GM18861 (cell line): Measurements from ENCODE around the gene ZSCAN2.

Experiments
- ATAC-seq: cut with Tn5 transposase; IDR thresholded peaks from one replicate; pipeline ENCODE4 v1.9.1; 2021; ENCODE audit not compliant: unreplicated experiment

Gene ZSCAN2

GRCh38 chr15:84598250-84598649 is 2.6 kb upstream of the ZSCAN2 start:
- peak; percentile 58 for ATAC-seq

- no peak for ATAC-seq
Observed at GRCh38 chr15:84598993-84599392, 1.8 kb upstream of the ZSCAN2 start.

GRCh38 chr15:84599906-84600305 is 903 bp upstream of the ZSCAN2 start:
- ATAC-seq, result no peak

GRCh38 chr15:84600331-84600686 is 500 bp upstream of the ZSCAN2 start:
- peak; percentile 2 for ATAC-seq

DNA sequence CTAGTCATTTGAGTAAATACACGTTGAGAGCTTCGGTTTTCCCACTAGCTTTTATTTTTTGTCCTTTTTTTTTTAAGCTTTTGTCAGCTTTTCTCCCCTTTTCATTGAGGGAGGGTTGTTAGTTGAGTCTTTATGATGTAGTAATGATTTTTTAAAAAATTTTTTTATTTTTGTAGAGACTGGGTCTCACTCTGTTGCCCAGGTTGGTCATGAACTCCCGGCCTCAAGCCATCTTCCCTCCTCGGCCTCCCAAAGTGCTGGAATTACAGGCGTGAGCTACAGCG is 688 bp downstream of the ZSCAN2 start:
- ATAC-seq, result no peak

GRCh38 chr15:84603630-84604379 is 3.0 kb downstream of the ZSCAN2 start:
- no peak for ATAC-seq

- ATAC-seq, result no peak
Observed at GRCh38 chr15:84604826-84605553, 4.2 kb downstream of the ZSCAN2 start.

DNA sequence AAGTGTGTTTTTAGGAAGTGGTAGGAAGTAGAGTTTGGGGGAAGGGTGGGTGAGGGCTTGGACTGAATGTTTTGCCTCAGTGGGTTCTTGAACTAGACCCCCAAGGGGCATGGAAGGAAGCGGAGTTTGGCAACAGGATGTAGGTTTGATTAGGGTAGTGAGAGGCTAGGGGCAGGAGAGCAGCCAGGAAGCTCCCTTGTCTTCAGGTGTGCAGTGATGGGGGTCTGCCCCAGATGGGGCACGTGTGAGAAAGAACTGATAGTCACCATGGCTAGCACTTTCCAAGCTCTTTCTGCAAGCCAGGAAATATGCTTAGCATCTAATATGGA is 4.7 kb downstream of the ZSCAN2 start:
- no peak for ATAC-seq

DNA sequence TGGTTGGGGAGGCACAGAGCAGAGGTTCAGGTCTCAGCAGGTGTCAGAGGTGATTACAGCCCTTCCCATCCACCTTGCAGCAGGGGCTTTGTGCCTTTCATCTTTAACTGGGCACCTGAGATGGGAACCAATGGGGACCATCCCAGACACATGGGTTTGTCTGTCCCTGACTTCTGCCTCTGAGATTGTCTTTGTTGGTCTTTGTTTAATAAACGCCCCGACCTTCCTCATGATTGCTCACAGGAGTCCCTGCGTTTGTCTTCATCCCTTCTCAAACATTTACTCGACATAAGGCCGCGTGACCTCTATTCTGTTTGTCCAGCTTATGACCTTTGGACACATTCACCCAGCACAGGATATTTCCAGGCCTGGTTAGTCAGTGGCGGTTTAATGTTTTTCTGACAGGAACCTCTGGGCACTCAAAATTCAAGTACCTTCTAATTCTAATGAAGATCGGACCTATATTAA is 5.9 kb downstream of the ZSCAN2 start:
- ATAC-seq, result no peak

DNA sequence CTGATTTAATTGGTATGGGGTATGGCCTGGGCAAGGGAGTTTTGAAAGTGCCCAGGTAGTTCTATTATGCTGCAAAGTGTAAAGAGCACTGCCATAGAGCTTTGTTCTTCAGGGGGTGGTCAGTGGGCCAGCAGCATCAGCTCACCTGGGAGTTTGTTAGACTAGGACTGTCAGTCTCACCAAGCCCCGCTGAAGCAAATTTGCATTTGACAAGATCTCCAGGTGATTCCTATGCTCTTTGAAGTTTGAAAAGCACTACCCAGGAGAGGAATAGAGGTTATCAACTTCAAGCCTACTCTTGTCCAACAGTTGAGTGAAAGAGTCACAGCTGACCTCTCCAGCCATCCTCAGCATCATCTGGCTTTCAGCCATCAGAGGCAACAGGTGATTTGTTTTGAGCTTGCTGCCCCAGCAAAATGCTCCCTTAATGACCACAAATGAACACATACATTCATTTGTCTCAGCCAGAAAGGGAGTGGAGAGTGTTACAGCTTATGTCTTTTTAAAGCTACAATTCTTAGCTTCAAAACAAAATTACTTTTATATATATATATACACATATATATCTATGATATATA is 8.0 kb downstream of the ZSCAN2 start:
- ATAC-seq, result no peak

GRCh38 chr15:84609818-84610525 is 9.2 kb downstream of the ZSCAN2 start:
- ATAC-seq, result no peak

- no peak for ATAC-seq
Observed at GRCh38 chr15:84611631-84612030, 10.8 kb downstream of the ZSCAN2 start.

DNA sequence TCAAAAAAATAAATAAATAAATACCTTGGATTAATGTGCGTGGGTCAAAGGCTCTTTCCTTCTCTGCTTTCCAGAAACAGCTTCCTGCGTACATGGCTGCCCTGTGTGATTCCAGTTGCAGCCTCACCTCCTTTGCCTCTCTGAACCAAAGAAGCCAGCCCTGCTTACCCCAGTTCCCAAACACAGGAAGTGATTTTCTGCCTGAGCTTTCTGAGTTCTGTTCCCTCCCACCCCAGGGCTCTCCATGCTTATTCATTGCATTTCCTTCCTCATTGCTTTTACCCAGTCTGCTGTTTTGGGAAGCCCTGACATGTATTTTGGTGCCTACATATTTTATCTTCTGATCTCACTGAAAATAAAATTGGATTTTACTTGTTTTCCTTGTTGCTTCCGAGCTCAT is 15.4 kb downstream of the ZSCAN2 start:
- ATAC-seq, result no peak

- ATAC-seq, result no peak
Observed at GRCh38 chr15:84620626-84621025, 19.8 kb downstream of the ZSCAN2 start.

DNA sequence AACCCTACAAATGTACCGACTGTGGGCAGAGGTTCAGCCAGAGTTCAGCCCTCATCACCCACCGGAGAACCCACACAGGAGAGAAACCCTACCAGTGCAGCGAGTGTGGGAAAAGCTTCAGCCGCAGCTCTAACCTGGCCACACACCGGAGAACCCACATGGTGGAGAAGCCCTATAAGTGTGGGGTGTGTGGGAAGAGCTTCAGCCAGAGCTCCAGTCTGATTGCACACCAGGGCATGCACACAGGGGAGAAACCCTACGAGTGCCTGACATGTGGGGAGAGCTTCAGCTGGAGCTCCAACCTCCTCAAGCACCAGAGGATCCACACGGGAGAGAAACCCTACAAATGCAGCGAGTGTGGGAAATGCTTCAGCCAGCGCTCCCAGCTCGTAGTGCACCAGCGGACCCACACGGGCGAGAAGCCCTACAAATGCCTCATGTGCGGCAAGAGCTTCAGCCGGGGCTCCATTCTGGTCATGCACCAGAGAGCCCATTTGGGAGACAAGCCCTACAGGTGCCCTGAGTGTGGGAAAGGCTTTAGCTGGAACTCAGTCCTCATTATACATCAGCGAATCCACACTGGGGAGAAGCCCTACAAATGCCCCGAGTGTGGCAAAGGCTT is 20.7 kb downstream of the ZSCAN2 start:
- ATAC-seq, result no peak

GRCh38 chr15:84624359-84624758 is 23.6 kb downstream of the ZSCAN2 start:
- ATAC-seq, result no peak

DNA sequence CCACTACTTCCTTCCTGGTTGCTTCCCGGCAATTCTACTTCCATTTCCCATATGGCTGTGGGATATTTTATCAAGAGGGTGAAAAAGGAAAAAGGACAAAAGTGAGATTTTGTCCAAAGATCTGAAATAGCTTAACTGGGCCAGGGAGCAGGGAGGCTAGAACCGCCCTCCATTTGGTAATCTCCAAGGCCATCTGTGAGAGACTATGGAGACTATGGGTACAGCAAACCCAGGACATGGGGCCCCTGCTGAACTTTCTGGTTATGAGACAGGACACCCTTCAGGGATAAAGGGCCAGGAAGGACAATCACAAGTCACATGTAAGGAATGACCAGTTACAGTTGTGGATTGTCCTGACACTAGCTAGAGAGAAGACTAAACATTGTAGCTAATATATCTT is 24.3 kb downstream of the ZSCAN2 start:
- ATAC-seq, result no peak

DNA sequence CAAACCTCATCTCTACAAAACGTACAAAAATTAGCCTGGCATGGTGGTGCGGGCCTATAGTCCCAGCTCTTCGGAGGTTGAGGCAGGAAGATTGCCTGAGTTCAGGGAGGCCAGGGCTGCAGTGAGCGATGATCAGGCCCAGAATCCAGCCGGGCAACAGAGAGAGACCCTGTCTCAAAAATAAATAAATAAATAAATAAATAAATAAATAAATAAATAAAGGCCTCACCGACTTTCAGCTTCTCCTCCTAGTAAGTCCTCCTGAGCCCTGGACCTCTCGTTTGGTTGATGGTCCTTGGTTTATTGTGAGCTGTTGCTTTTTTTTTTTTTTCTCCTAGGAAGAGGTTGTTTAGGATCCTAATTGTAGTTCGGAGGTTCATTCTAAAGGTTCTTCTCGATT is 28.2 kb downstream of the ZSCAN2 start:
- ATAC-seq, result no peak

- no peak for ATAC-seq
Observed at GRCh38 chr15:84631706-84632272, 31.0 kb downstream of the ZSCAN2 start.

- ATAC-seq, result no peak
Observed at GRCh38 chr15:84633311-84634227, 32.8 kb downstream of the ZSCAN2 start.
